ENCODE measurements around the gene GLRA3.

DNA sequence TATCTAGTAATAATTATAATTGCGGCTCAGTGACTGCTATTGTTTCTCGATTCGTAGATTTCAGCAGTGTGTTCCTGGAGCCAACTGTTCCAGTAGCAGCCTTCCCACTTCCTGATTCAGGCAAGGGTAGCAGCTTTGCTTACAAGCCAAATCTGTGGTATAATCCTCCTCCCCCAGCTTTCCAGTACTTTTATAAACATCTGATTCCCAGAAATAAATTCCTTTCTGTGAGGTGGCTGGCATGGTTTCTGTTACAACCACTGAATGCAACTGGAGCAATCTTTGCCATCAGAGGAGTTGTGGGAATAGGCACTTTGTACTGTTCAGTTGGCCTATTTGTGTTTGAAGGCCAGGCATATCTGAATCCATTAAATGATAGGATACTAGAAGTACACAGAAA lies 80.0 kb downstream of the GLRA3 start:
- TF ChIP-seq, protein P1, sequence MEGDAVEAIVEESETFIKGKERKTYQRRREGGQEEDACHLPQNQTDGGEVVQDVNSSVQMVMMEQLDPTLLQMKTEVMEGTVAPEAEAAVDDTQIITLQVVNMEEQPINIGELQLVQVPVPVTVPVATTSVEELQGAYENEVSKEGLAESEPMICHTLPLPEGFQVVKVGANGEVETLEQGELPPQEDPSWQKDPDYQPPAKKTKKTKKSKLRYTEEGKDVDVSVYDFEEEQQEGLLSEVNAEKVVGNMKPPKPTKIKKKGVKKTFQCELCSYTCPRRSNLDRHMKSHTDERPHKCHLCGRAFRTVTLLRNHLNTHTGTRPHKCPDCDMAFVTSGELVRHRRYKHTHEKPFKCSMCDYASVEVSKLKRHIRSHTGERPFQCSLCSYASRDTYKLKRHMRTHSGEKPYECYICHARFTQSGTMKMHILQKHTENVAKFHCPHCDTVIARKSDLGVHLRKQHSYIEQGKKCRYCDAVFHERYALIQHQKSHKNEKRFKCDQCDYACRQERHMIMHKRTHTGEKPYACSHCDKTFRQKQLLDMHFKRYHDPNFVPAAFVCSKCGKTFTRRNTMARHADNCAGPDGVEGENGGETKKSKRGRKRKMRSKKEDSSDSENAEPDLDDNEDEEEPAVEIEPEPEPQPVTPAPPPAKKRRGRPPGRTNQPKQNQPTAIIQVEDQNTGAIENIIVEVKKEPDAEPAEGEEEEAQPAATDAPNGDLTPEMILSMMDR (IDR thresholded peaks at IDR 0.05) = no peak
- TF ChIP-seq EZH2phosphoT487 (IDR thresholded peaks at IDR 0.05) (no peak), EZH2 (IDR thresholded peaks at IDR 0.05) (no peak)

Measured in neural progenitor cell (in vitro differentiated cells).